PC-3 (cell line): Measurements from ENCODE around the gene NDUFB6. TPM values are rescaled to one million over a fixed set of nuclear protein-coding genes. Genes with fewer than 3 reads are reported as not detected.

Source experiments
- ATAC-seq: fragments of 200-7000 bp; cut with Tn5 transposase; 2 replicates; pipeline ENCODE4 v1.9.1; 2020; ENCODE audit warnings: mild to moderate bottlenecking, moderate library complexity
- BruUV-seq: library from RNA; stranded (reverse); fragments of 400-500 nt; replicated peaks from 2 replicates; lab custom pipeline; 2021; lab: Mats Ljungman, UMichigan
- CTCF ChIA-PET: fragments of 300-600 bp; sonication (Branson Sonifier 250); formaldehyde crosslinking; loops from one replicate; lab custom pipeline; 2022; ENCODE audit warnings: antibody characterized with exemption; lab: Charles Lee
- POLR2A ChIA-PET: fragments of 300-600 bp; sonication (Branson Sonifier 250); formaldehyde crosslinking; loops from one replicate; lab custom pipeline; 2022; ENCODE audit warnings: antibody characterized with exemption; ENCODE audit not compliant: unreplicated experiment; lab: Charles Lee
- DNase-seq: peaks from one replicate; pipeline ENCODE4 v3.0.0-alpha.2; 2015
- H2AFZ ChIP-seq: fragments of 300-600 bp; sonication (generic); 2 replicates; pipeline ENCODE4 v1.6.0; 2016; ENCODE audit warnings: antibody characterized with exemption, low read length
- H3F3A ChIP-seq: fragments of 300-600 bp; sonication (generic); one replicate; pipeline ENCODE4 v1.6.0; 2017; ENCODE audit warnings: antibody characterized with exemption, low read length, control low read depth, mild to moderate bottlenecking; ENCODE audit not compliant: unreplicated experiment
- H3K27ac ChIP-seq: fragments of 300-600 bp; sonication (generic); 2 replicates; pipeline ENCODE4 v1.5.1; 2016; ENCODE audit warnings: mild to moderate bottlenecking, low read length
- H3K27me3 ChIP-seq: fragments of 300-600 bp; sonication (generic); 2 replicates; pipeline ENCODE4 v1.6.1; 2016; ENCODE audit warnings: low read length, mixed read lengths
- H3K36me3 ChIP-seq: fragments of 300-600 bp; sonication (generic); 2 replicates; pipeline ENCODE4 v1.6.1; 2016; ENCODE audit warnings: low read depth, mixed run types, low read length, mixed read lengths
- H3K4me1 ChIP-seq: fragments of 300-600 bp; sonication (generic); 2 replicates; pipeline ENCODE4 v1.5.1; 2016; ENCODE audit warnings: low read length; ENCODE audit not compliant: insufficient read depth
- H3K4me2 ChIP-seq: fragments of 300-600 bp; sonication (generic); 2 replicates; pipeline ENCODE4 v1.6.0; 2016; ENCODE audit warnings: low read length
- H3K4me3 ChIP-seq: fragments of 300-600 bp; sonication (generic); 2 replicates; pipeline ENCODE4 v1.5.1; 2016; ENCODE audit warnings: mild to moderate bottlenecking, low read length, mixed read lengths
- H3K79me2 ChIP-seq: fragments of 300-600 bp; sonication (generic); 2 replicates; pipeline ENCODE4 v1.6.1; 2017; ENCODE audit warnings: low read length, mixed read lengths
- H3K9ac ChIP-seq: fragments of 300-600 bp; sonication (generic); 2 replicates; pipeline ENCODE4 v1.6.0; 2016; ENCODE audit warnings: mild to moderate bottlenecking, low read length
- H3K9me2 ChIP-seq: fragments of 300-600 bp; sonication (generic); replicated peaks from 2 replicates; pipeline ENCODE4 v1.6.1; 2016; ENCODE audit warnings: mixed run types, low read length, mixed read lengths
- H3K9me3 ChIP-seq: fragments of 300-600 bp; sonication (generic); 2 replicates; pipeline ENCODE4 v1.6.1; 2016; ENCODE audit warnings: low read length, mixed read lengths
- H4K20me1 ChIP-seq: fragments of 300-600 bp; sonication (generic); 2 replicates; pipeline ENCODE4 v1.6.1; 2016; ENCODE audit warnings: low read length, mixed read lengths
- CTCF ChIP-seq: fragments of 300-600 bp; sonication (generic); conservative IDR thresholded peaks from 2 replicates; pipeline ENCODE4 v1.5.1; 2017; ENCODE audit warnings: antibody characterized with exemption, low read depth, mild to moderate bottlenecking, low read length
- EZH2 ChIP-seq: fragments of 300-600 bp; sonication (generic); IDR thresholded peaks from one replicate; pipeline ENCODE4 v1.6.1; 2017; ENCODE audit warnings: antibody characterized with exemption, mild to moderate bottlenecking, low read length; ENCODE audit not compliant: unreplicated experiment
- EZH2phosphoT487 ChIP-seq: fragments of 300-600 bp; sonication (generic); IDR thresholded peaks from 2 replicates; pipeline ENCODE4 v1.6.1; 2018; ENCODE audit warnings: mild to moderate bottlenecking, antibody characterized with exemption, low read length, borderline replicate concordance
- intact Hi-C: fragments of 100-400 bp; cut with micrococcal nuclease; formaldehyde crosslinking; loops from 2 replicates; pipeline ENCODE4 v1.9.0; 2023
- total RNA-seq: library from RNA; depleted of rRNA; stranded (reverse); fragments of >200 nt; gene quantifications from 2 replicates; pipeline ENCODE4 v1.2.3, GENCODE V29; 2014

The NDUFB6 gene
- total RNA-seq, 1 experiment from 2014 or later, result 86.4 TPM

- TF ChIP-seq EZH2phosphoT487 (no peak), CTCF (no peak), EZH2 (no peak)
- Histone ChIP-seq H3K9ac (no peak overlapping the region), H3K9me2 (no peaks in the 10 kb centered on the region), H3K36me3 (no peaks in the 10 kb centered on the region), H3K27ac (no peak overlapping the region), H4K20me1 (no peaks in the 10 kb centered on the region), H3K4me1 (peaks cover 7% of the 10 kb centered on the region; the same call in 1 of the 2 replicates), H3F3A (no peaks in the 10 kb centered on the region), H3K4me3 (no peak overlapping the region), H2AFZ (no peak overlapping the region), H3K9me3 (no peaks in the 10 kb centered on the region), H3K27me3 (no peaks in the 10 kb centered on the region), H3K79me2 (no peaks in the 10 kb centered on the region), H3K4me2 (no peak overlapping the region)
- ChIA-PET POLR2A (no interaction called here), CTCF (no interaction called here)
- intact Hi-C loops, result no loop called here
- DNase-seq (no peak), ATAC-seq (0 out of 2 replicates have a peak, but pooled peaks have one; percentile 31)
- no TSS peak for BruUV-seq
Observed at GRCh38 chr9:32596936-32597335, 24.0 kb upstream of the NDUFB6 start.

- no peak for ATAC-seq
- Histone ChIP-seq H3K27ac (no peak overlapping the region), H3K4me3 (no peak overlapping the region), H3K9ac (no peak overlapping the region), H3K79me2 (no peaks in the 10 kb centered on the region), H3K9me2 (no peaks in the 10 kb centered on the region), H3K36me3 (no peaks in the 10 kb centered on the region), H3F3A (no peaks in the 10 kb centered on the region), H4K20me1 (no peaks in the 10 kb centered on the region), H3K4me1 (peaks cover 10% of the 10 kb centered on the region), H3K9me3 (no peaks in the 10 kb centered on the region), H3K4me2 (no peak overlapping the region), H2AFZ (no peak overlapping the region), H3K27me3 (no peaks in the 10 kb centered on the region)
- CTCF ChIA-PET, result no interaction called here
- intact Hi-C loops, result no loop called here
- POLR2A ChIA-PET, result no interaction called here
- no peak for TF ChIP-seq EZH2phosphoT487
- no peak for TF ChIP-seq CTCF
- no peak for TF ChIP-seq EZH2
- no peak for DNase-seq
- no TSS peak for BruUV-seq
Observed at GRCh38 chr9:32596096-32596865, 23.3 kb upstream of the NDUFB6 start.

- no TSS peak for BruUV-seq
- H3K9ac ChIP-seq, result peak overlapping the region; percentile 72
- no peak for TF ChIP-seq CTCF
- no peak for TF ChIP-seq EZH2
- no peak for TF ChIP-seq EZH2phosphoT487
- H3K27me3 ChIP-seq, result no peaks in the 10 kb centered on the region
- H3K9me2 ChIP-seq, result no peaks in the 10 kb centered on the region
- POLR2A ChIA-PET, result interaction anchor here (0.5 kb wide), 1 partner anchor 71 kb away, joined by 5 read pairs; no protein-coding TSS in a partner anchor
- no peaks in the 10 kb centered on the region for H4K20me1 ChIP-seq
- peaks cover 15% of the 10 kb centered on the region for H3K4me1 ChIP-seq
- intact Hi-C loops, result no loop called here
- H3K27ac ChIP-seq, result peak overlapping the region; percentile 95
- CTCF ChIA-PET, result interaction anchor here (0.7 to 1.3 kb wide), 2 partner anchors 11 to 378 kb away, joined by 5 to 6 read pairs; no protein-coding TSS in a partner anchor
- H3K36me3 ChIP-seq, result no peaks in the 10 kb centered on the region
- DNase-seq (peak; percentile 80), ATAC-seq (peak; percentile 98)
- H2AFZ ChIP-seq, result no peak overlapping the region
- H3K4me2 ChIP-seq, result peak overlapping the region; percentile 64
- no peaks in the 10 kb centered on the region for H3K79me2 ChIP-seq
- no peak overlapping the region for H3K4me3 ChIP-seq
- H3F3A ChIP-seq, result no peaks in the 10 kb centered on the region
- H3K9me3 ChIP-seq, result no peaks in the 10 kb centered on the region
Observed at GRCh38 chr9:32590898-32591297, 17.9 kb upstream of the NDUFB6 start.
